Heart left ventricle (tissue), 13 donors: ENCODE measurements around the gene SRPK2.

Source experiments
- POLR2A ChIP-seq, 2 donors: fragments of 450-650 bp; IDR thresholded peaks; one replicate each; pipeline ENCODE4 v1.6.1; 2017; ENCODE audit warnings: antibody characterized with exemption in 2 of 2, mild to moderate bottlenecking in 2 of 2, moderate library complexity in 2 of 2
- TF ChIP-seq, protein P1 (sequence below), 12 donors: fragments of 200-600 bp; sonication (generic) in 4 of 12; IDR thresholded peaks; one replicate each; pipeline versions ENCODE4 v1.5.0 to v1.8.0; 2018 to 2022; ENCODE audit warnings: antibody characterized with exemption in 12 of 12, mild to moderate bottlenecking in 5 of 12
- donor health status: ischemic (EF 13 %, LVEDD 7.1; RV severe dilation, severe dysfunction).
- donor health status: DM: no; HTN: yes; CAD: no.
- donor health status: DM: no; HTN: no; CAD: no.
- donor health status: ischemic (EF 25% LVEDD 6.9; RV normal size, moderate dysfunction).
- donor health status: ischemic (EF 25% LVEDD 5.7; RV mildly dilated, moderate dysfunction).
- donor health status: ischemic (EF 35%, LVEDD 5.7; RV mildly dilated, moderate dysfunction).
- donor health status: nonischemic (EF 11% LVEDD 7.7; RV severe dilation, severe dysfunction).
- donor health status: DM: yes; HTN: yes; CAD: no.
- donor health status: PGD.
- donor health status: ischemic (EF 29% LVEDD 5.4; RV normal size, mild dysfunction).
- donor health status: nonischemic (EF 23%, LVEDD 6.1; RV moderate dilation, normal function).

DNA sequence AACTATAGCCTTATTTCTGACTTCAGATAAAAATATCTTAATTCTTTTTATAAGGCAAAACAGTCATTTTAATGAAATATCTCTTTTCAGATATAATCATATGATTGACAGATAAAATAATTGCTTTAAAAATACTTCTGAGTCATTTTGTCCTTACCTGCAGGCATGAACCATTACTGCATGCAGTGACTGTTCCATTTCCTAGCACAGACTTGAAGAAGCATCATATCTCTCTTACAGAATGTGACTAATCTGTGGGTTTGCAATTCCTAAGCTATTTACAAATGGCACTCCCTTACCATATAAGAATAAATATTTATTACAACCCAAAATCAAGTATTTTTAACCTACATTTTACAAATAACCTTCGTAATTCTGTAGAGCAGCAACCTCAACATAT lies 120.7 kb downstream of the SRPK2 start:
- TF ChIP-seq, protein P1, sequence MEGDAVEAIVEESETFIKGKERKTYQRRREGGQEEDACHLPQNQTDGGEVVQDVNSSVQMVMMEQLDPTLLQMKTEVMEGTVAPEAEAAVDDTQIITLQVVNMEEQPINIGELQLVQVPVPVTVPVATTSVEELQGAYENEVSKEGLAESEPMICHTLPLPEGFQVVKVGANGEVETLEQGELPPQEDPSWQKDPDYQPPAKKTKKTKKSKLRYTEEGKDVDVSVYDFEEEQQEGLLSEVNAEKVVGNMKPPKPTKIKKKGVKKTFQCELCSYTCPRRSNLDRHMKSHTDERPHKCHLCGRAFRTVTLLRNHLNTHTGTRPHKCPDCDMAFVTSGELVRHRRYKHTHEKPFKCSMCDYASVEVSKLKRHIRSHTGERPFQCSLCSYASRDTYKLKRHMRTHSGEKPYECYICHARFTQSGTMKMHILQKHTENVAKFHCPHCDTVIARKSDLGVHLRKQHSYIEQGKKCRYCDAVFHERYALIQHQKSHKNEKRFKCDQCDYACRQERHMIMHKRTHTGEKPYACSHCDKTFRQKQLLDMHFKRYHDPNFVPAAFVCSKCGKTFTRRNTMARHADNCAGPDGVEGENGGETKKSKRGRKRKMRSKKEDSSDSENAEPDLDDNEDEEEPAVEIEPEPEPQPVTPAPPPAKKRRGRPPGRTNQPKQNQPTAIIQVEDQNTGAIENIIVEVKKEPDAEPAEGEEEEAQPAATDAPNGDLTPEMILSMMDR (IDR thresholded peaks at IDR 0.05): no peak
- no peak for TF ChIP-seq POLR2A (IDR thresholded peaks at IDR 0.05)
